Heart left ventricle (tissue), 16 donors: ENCODE results near the gene MAGT1. TPM values are rescaled to one million over a fixed set of nuclear protein-coding genes. Genes with fewer than 3 reads are reported as not detected.

Experiments used
- ATAC-seq, 4 donors: fragments of 200-7000 bp; cut with Tn5 transposase; one replicate each; pipeline ENCODE4 v1.9.1; 2020 to 2022; ENCODE audit warnings: moderate library complexity in 4 of 4, mild to moderate bottlenecking in 3 of 4, moderate number of reproducible peaks in 1 of 4
- DNase-seq, 5 donors: peaks; one replicate each; pipeline ENCODE4 v3.0.0-alpha.2; 2020
- H3K27ac ChIP-seq, 12 donors: fragments of 200-600 bp; sonication (generic) in 4 of 12; one replicate each; pipeline versions ENCODE4 v1.5.0 to v1.8.0; 2016 to 2022; ENCODE audit warnings: mild to moderate bottlenecking in 2 of 12
- H3K27me3 ChIP-seq, 9 donors: fragments of 200-600 bp; sonication (generic) in 2 of 9; one replicate each; pipeline versions ENCODE4 v1.5.1 to v1.8.0; 2016 to 2022; ENCODE audit warnings: mild to moderate bottlenecking in 3 of 9
- H3K36me3 ChIP-seq, 9 donors: fragments of 200-600 bp; sonication (generic) in 2 of 9; one replicate each; pipeline versions ENCODE4 v1.5.0 to v1.8.0; 2018 to 2022; ENCODE audit warnings: mild to moderate bottlenecking in 2 of 9
- H3K4me1 ChIP-seq, 12 donors: fragments of 200-600 bp; sonication (generic) in 4 of 12; one replicate each; pipeline versions ENCODE4 v1.5.0 to v1.8.0; 2016 to 2022; ENCODE audit warnings: mild to moderate bottlenecking in 3 of 12
- H3K4me3 ChIP-seq, 12 donors: fragments of 200-600 bp; sonication (generic) in 4 of 12; one replicate each; pipeline versions ENCODE4 v1.5.0 to v1.8.0; 2017 to 2022; ENCODE audit warnings: mild to moderate bottlenecking in 9 of 12, moderate library complexity in 4 of 12
- H3K9me3 ChIP-seq, 12 donors: fragments of 200-600 bp; sonication (generic) in 4 of 12; one replicate each; pipeline versions ENCODE4 v1.5.0 to v1.8.0; 2016 to 2022; ENCODE audit warnings: mild to moderate bottlenecking in 1 of 12
- CTCF ChIP-seq, 12 donors: fragments of 200-600 bp; sonication (generic) in 4 of 12; IDR thresholded peaks; one replicate each; pipeline versions ENCODE4 v1.5.0 to v1.8.0; 2018 to 2022; ENCODE audit warnings: antibody characterized with exemption in 12 of 12, mild to moderate bottlenecking in 5 of 12
- POLR2A ChIP-seq, 2 donors: fragments of 450-650 bp; IDR thresholded peaks; one replicate each; pipeline ENCODE4 v1.6.1; 2017; ENCODE audit warnings: antibody characterized with exemption in 2 of 2, mild to moderate bottlenecking in 2 of 2, moderate library complexity in 2 of 2
- WGBS, 4 donors: extraction: QIAGEN DNeasy Blood & Tissue Kit in 2 of 4; methylation state at CpG; one replicate each; pipeline versions ENCODE4 v1.1.5 to v1.1.7; 2013 to 2018; 5-methylcytosine and 5-hydroxymethylcytosine counted together
- intact Hi-C, 10 donors: fragments of 100-400 bp; cut with DNase I; formaldehyde crosslinking; loops; one replicate each; pipeline versions ENCODE4 v1.11.1 to v1.14.2; 2022
- polyA plus RNA-seq, 2 donors: library from polyadenylated mRNA; stranded (reverse); fragments of 200-250 nt; gene quantifications; one replicate each; pipeline ENCODE4 v1.2.3, GENCODE V29; 2013
- total RNA-seq, 9 donors: library from RNA; depleted of rRNA in 2 of 9; stranded (reverse); fragments of >200 nt in 2 of 9; fragmentation: NEBNext Ultra II Directional in 3 of 9; extraction: Animal tissue kit (Norgen Biotek cat#: 25700) in 3 of 9; gene quantifications; one replicate each; pipeline versions ENCODE4 v1.1.0 to v1.2.4, GENCODE V29; 2016 to 2023
- donor health status: ischemic (EF 13 %, LVEDD 7.1; RV severe dilation, severe dysfunction).
- donor health status: healthy with polysubstance abuse.
- donor health status: DM: no; HTN: yes; CAD: no.
- donor health status: DM: no; HTN: no; CAD: no.
- donor health status: ischemic (EF 25% LVEDD 6.9; RV normal size, moderate dysfunction).
- donor health status: ischemic (EF 25% LVEDD 5.7; RV mildly dilated, moderate dysfunction).
- donor health status: healthy.
- donor health status: DM: yes; HTN: yes; CAD: no.
- donor health status: ischemic (EF 35%, LVEDD 5.7; RV mildly dilated, moderate dysfunction).
- donor health status: nonischemic (EF 11% LVEDD 7.7; RV severe dilation, severe dysfunction).
- donor health status: DM: yes; HTN: yes; CAD: no.
- donor health status: PGD.
- donor health status: ischemic (EF 29% LVEDD 5.4; RV normal size, mild dysfunction).
- donor health status: nonischemic (EF 23%, LVEDD 6.1; RV moderate dilation, normal function).

Gene MAGT1
- total and polyA plus RNA-seq, 11 donors, result 17.4 to 77.2 (median 56.3) TPM

- Histone ChIP-seq H3K9me3 (no peaks in the 10 kb centered on the region), H3K4me1 (peaks cover 0 to 17% (median 3%) of the 10 kb centered on the region in 12 donors), H3K27ac (peak overlapping the region in 10 of 12 donors; percentile 7 to 51 (median 36)), H3K36me3 (no peaks in the 10 kb centered on the region), H3K4me3 (peak overlapping the region in 9 of 12 donors; percentile 26 to 46 (median 40)), H3K27me3 (no peaks in the 10 kb centered on the region)
- 47 to 64% (median 55%) methylated on average over 2 of the region's 2 CpGs for WGBS, 4 donors
- ATAC-seq, result peak in 2 of 4 donors; percentile 39 to 49
- no peak for TF ChIP-seq POLR2A (IDR thresholded peaks at IDR 0.05)
- no peak for TF ChIP-seq CTCF (IDR thresholded peaks at IDR 0.05)
- DNase-seq, result peak in 1 of 5 donors; percentile 10
- intact Hi-C loops, result loop anchor here in 4 of 10 donors (10.0 kb wide), 2 partner anchors 93 to 107 kb away; partner anchors contain the start of genes COX7B (in 4 of the 4) and MAGT1 (in 4 of the 4)
Measured at GRCh38 chrX:77788050-77788449, 107.2 kb downstream of the MAGT1 start.

- intact Hi-C loops, result loop anchor here in 4 of 10 donors (10.0 kb wide), 2 partner anchors 92 to 108 kb away; partner anchors contain the start of genes COX7B (in 4 of the 4) and MAGT1 (in 4 of the 4)
- TF ChIP-seq CTCF (IDR thresholded peaks at IDR 0.05) (no peak), POLR2A (IDR thresholded peaks at IDR 0.05) (no peak)
- WGBS, 4 donors, result 30 to 61% (median 45%) methylated on average over 5 of the region's 5 CpGs
- Histone ChIP-seq H3K27ac (peak overlapping the region; percentile 78 to 95 (median 89)), H3K9me3 (no peaks in the 10 kb centered on the region), H3K27me3 (no peaks in the 10 kb centered on the region), H3K4me3 (peak overlapping the region; percentile 50 to 94 (median 68)), H3K4me1 (peaks cover 0 to 33% (median 7%) of the 10 kb centered on the region in 12 donors), H3K36me3 (no peaks in the 10 kb centered on the region)
- ATAC-seq (no peak), DNase-seq (no peak)
Measured at GRCh38 chrX:77786365-77786680, 108.9 kb downstream of the MAGT1 start.

GRCh38 chrX:77785486-77786364 is 109.5 kb downstream of the MAGT1 start, which contains the start of gene ATRX:
Gene ATRX, minus strand, starts transcription at chrX:77786216. Its CDS starts 215 bp downstream, at chrX:77786001.
- no peaks in the 10 kb centered on the region for H3K9me3 ChIP-seq
- ATAC-seq (peak; percentile 90 to 96 (median 93)), DNase-seq (peak; percentile 72 to 80 (median 75))
- TF ChIP-seq POLR2A (IDR thresholded peaks at IDR 0.05) (peak in 1 of 2 donors; percentile 26), CTCF (IDR thresholded peaks at IDR 0.05) (no peak)
- H3K27ac ChIP-seq, result peak within 1 kb of the TSS; percentile 78 to 95 (median 89)
- H3K27me3 ChIP-seq, result no peaks in the 10 kb centered on the region
- peak within 1 kb of the TSS; percentile 50 to 94 (median 68) for H3K4me3 ChIP-seq
- intact Hi-C loops, result loop anchor here in 4 of 10 donors (10.0 kb wide), 2 partner anchors 91 to 109 kb away; partner anchors contain the start of genes COX7B (in 4 of the 4) and MAGT1 (in 4 of the 4)
- 0 to 36% (median 16%) methylated on average over 36 to 60 of the region's 61 CpGs for WGBS, 4 donors
- H3K4me1 ChIP-seq, result peaks cover 0 to 33% (median 7%) of the 10 kb centered on the region in 12 donors
- H3K36me3 ChIP-seq, result no peaks in the 10 kb centered on the region

GRCh38 chrX:77779695-77780094 is 115.5 kb downstream of the MAGT1 start:
- DNase-seq (no peak), ATAC-seq (no peak)
- Histone ChIP-seq H3K27me3 (no peaks in the 10 kb centered on the region), H3K36me3 (no peaks in the 10 kb centered on the region), H3K9me3 (no peaks in the 10 kb centered on the region), H3K4me1 (peaks cover 0 to 33% (median 6%) of the 10 kb centered on the region in 12 donors), H3K4me3 (no peak overlapping the region), H3K27ac (no peak overlapping the region)
- TF ChIP-seq POLR2A (IDR thresholded peaks at IDR 0.05), result no peak
- TF ChIP-seq CTCF (IDR thresholded peaks at IDR 0.05), result no peak
- 23 to 54% (median 42%) methylated on average over 3 of the region's 3 CpGs for WGBS, 4 donors
- intact Hi-C loops, result loop anchor here in 4 of 10 donors (10.0 kb wide), 2 partner anchors 85 to 115 kb away; partner anchors contain the start of genes COX7B (in 4 of the 4) and MAGT1 (in 4 of the 4)
